ENCODE measurements around the gene SEC61B. TPM values are rescaled to one million over a fixed set of nuclear protein-coding genes. Genes with fewer than 3 reads are reported as not detected.
"Not testable (repeated sequence)": the region's sequence is repeated elsewhere in the genome, so short reads cannot be mapped to it uniquely, and the experiment has no call there.

The SEC61B gene
- polyA plus RNA-seq, 3 donors: 139 to 160 (median 151) TPM

- DNase-seq (ENCODE audit: low read depth in 3 of 3, low spot score in 2 of 3): no peak
Observed at GRCh38 chr9:99190597-99191283, 31.3 kb upstream of the SEC61B start.

GRCh38 chr9:99192786-99193465, 29.2 kb upstream of the SEC61B start:
- DNase-seq (ENCODE audit: low read depth in 3 of 3, low spot score in 2 of 3): no peak

- DNase-seq (ENCODE audit: low read depth in 3 of 3, low spot score in 2 of 3): no peak
Observed at GRCh38 chr9:99193466-99193821, 28.6 kb upstream of the SEC61B start.

DNA sequence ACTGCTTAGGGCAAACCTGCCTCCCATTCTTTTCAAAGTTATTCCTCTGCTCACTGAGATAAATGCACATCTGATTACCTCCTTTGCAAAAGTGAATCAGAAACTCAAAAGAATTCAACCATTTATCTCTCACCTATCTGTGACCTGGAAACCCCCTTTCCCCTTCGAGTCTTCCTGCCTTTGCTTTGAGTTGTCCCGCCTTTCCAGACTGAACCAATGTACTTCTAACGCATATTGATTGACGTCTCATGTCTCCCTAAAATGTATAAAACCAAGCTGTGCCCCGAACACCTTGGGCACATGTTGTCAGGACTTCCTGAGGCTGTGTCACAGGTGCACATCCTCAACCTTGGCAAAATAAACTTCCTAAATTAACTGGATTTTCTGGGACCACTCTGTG, 25.6 kb upstream of the SEC61B start:
- DNase-seq (ENCODE audit: low read depth in 3 of 3, low spot score in 2 of 3): not testable (repeated sequence)

- no peak for DNase-seq (ENCODE audit: low read depth in 3 of 3, low spot score in 2 of 3)
Observed at GRCh38 chr9:99197124-99197630, 24.9 kb upstream of the SEC61B start.

DNA sequence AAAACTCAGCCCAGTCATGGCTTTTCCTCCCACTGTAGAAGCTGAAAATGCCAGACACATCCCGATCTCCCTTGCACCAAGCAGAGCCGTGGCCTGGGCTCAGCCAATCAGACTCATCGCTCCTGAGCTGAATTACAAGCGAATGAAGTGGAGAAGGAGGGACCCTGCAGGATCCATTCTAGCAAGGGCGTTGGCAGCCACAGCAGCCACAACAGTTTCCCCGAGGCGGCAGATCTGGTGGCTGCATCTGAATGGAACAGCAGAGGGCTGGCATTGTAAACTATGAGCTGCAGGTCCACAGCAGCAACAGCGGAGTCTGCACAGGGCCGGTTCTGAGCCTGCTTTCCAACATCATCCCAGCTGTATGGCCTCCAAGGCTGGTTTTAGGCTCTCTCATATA, 24.1 kb upstream of the SEC61B start:
- no peak for DNase-seq (ENCODE audit: low read depth in 3 of 3, low spot score in 2 of 3)

DNA sequence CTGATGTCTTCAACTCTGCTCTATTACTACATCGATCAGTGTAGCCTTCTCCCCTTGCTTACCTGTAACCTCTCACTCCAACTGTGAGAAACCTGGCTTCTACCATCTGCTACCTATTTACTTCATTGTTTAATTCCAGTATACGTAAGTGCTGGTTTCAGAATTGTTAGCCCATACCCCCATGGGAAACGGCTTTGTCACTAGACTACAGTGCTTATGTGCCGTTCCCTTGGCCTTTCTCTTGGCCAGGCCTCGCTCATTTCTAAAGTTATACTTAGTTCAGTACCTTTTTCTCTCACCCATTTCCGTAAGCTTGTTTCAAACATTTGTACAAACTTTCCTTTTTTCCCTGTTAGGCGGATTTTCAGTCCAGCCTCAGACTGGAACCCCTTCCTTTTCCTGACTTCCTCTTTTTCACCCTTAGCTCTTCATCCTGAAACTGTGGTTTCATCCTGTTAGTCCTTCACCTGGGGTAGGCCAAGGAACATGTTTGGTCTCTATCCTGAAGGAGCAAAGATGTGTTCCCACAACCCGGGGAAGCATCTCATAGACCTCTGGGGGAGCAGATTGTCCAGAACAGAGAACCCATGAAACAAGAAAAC, 22.0 kb upstream of the SEC61B start:
- DNase-seq (ENCODE audit: low read depth in 3 of 3, low spot score in 2 of 3): no peak

GRCh38 chr9:99201603-99202002, 20.5 kb upstream of the SEC61B start:
- no peak for DNase-seq (ENCODE audit: low read depth in 3 of 3, low spot score in 2 of 3)

GRCh38 chr9:99210572-99210971, 11.5 kb upstream of the SEC61B start:
- no peak for DNase-seq (ENCODE audit: low read depth in 3 of 3, low spot score in 2 of 3)

DNA sequence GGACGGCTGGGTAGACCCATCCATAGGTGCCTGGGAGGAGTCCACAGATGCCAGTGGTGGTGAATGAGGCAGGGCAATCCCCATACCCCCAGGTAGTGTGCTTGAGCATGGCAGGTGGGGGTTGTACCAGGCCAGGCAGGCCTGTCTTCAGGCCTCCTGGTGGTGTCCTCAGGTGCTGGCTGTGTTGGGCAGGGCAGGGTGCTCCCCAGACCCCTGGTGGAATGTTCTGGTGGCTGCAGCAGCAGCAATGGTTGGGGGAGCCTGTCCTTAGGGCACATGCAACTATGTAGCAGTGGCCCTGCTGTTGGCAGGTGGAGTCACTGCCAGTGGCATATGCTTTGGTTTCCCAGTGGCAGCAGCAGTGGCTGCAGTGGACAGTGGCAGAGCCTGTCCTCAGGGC, 10.3 kb upstream of the SEC61B start:
- DNase-seq (ENCODE audit: low read depth in 3 of 3, low spot score in 2 of 3): no peak

DNA sequence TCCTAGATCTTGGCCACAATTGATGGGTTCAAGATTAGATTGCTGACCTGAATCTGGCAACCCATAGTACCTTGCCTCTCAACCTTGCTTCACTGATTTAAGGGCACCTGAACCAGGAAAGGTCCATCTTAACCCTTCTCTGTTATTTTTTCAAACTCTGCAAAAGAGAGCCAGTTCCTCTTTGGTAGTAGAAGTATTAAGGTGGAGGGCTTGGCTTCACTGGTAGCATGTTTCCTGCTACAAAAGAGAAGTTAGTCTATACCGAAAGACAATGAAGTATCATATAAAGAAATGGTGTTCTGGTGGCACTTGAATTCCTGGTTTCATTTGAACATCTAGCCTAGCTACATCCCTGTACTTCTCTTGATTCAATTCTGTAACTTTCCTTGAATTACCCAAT, 8.9 kb upstream of the SEC61B start:
- no peak for DNase-seq (ENCODE audit: low read depth in 3 of 3, low spot score in 2 of 3)

GRCh38 chr9:99216073-99216472, 6.0 kb upstream of the SEC61B start:
- no peak for DNase-seq (ENCODE audit: low read depth in 3 of 3, low spot score in 2 of 3)

DNA sequence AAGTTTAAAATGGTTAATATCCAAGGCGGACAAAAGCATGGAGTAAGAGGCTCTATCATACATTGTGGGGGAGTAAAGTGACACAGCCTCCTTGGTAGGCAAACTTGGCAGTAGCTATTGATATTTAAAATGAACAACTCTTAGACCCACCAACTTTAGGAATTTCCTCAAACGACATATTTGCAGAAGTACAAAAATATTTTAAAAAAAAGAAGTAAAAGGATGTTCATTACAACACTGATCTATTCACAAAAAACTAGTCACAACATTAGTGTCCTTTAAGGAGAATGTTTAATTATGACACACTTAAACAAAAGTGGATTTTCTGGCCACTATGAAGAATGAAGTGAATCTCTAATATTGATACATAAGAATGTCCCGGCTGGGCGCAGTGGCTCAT, 2.1 kb upstream of the SEC61B start:
- DNase-seq (ENCODE audit: low read depth in 3 of 3, low spot score in 2 of 3): no peak

GRCh38 chr9:99221266-99221620, 839 bp upstream of the SEC61B start:
- DNase-seq (ENCODE audit: low read depth in 3 of 3, low spot score in 2 of 3): no peak

DNA sequence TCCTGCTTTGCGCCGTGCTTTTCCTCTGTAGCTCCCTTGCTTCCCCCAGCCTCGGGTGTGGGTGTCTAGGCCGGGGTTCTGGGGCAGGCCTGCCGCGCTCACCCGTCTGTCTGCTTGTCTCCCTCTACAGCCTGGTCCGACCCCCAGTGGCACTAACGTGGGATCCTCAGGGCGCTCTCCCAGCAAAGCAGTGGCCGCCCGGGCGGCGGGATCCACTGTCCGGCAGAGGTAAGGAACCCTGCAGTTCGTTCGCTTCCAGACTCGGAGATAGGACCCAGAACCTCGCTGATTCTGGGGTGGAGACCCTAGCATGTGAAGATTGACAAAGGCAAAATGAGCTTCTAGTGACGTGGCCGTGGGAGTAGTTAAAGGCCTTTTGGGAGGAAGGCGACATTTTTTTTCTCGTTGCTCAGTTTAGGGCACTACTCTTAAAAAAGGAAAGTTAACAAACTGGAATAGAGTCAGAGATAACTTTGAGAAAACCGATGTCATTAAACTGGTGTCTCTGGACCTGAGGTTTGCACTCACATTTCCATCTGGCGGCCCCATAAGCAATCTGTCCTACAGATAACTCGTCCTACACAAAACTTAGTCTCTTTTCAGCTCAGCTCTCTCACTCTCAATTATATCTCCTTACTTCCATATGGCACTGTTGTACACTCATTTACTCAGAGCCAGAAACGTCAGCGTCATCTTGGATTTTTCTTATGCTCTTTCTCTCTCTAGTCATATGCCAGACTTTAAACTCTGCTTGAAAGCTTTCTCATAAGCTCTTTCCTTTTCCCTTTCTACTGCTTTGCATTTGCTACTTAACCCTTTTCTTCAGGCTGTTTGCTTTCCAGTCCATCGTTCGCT, 561 bp downstream of the SEC61B start:
- peak in 2 of 3 donors; percentile 25 to 26 for DNase-seq (ENCODE audit: low read depth in 3 of 3, low spot score in 2 of 3)

DNA sequence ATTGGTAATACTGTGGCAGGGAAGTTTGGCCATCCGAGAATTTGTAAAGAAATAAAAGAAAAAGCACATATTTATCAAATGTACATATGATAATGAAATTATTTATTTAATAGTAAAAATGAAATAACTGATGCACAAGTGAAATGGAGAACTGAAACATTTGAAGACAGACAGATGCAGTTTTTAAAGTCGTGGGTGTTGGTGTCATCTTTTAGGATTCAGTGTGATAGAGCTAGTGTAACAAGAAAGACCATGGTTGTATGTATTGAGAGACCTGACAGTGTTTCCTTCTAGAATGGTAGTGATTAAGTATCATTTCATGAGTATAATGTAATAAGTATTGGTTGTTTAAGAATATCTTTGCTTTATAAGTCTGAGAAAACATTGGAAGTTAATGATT, 2.4 kb downstream of the SEC61B start:
- DNase-seq (ENCODE audit: low read depth in 3 of 3, low spot score in 2 of 3): no peak

- no peak for DNase-seq (ENCODE audit: low read depth in 3 of 3, low spot score in 2 of 3)
Observed at GRCh38 chr9:99226054-99226453, 4.0 kb downstream of the SEC61B start.

DNA sequence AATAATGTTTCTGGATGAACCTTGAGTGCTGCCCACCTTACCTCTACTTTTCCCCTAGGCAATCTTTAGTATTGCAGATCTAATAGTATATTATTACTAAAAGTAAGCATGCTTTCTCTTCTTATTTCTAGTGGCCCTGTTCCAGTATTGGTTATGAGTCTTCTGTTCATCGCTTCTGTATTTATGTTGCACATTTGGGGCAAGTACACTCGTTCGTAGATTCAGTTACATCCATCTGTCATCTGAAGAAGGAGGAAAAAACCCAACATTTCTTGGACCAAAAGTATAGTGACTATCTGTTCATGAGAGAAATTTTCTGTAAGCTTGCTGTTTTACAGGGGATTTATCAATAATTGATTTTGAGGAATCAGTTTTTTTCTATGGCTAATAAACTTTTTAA, 8.1 kb downstream of the SEC61B start:
- no peak for DNase-seq (ENCODE audit: low read depth in 3 of 3, low spot score in 2 of 3)

DNA sequence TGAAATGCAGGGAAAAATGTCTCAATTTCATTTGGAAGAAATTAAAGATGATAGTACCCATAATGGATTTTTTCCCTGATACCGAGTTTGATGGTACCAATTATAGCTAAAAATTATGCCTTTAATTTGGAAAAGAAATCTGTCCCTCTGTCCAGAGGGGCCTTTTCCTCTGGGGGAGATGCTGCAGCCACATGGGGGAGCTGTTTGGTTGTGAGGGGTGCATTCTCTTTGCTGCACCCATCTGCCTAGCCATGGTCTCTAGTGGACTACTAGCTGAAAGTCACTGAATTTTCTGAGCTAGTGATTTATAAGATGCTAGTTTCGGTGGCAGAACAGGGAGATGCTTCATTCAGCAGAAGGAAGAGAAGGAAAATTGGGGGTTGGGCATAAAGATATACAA, 9.6 kb downstream of the SEC61B start:
- DNase-seq (ENCODE audit: low read depth in 3 of 3, low spot score in 2 of 3): no peak

DNA sequence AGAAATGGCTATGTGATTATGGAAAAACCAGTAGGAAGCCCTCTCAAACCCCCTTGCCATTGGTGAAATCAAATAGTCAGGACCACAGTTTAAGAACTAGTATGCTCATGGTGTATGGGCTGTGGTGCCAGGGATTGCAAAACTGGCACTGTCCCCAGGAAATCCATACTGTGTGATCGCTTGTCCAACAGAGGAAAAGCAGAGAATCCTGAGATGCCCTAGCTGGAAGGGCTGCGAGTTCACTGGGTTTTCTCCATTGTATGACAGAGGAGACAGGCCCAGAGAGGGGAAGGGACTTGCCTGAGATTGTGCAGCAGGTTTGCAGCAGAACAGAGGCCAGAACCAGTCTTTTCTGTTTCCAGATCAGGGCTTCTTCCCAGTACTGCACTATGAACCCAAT, 12.5 kb downstream of the SEC61B start:
- no peak for DNase-seq (ENCODE audit: low read depth in 3 of 3, low spot score in 2 of 3)

DNA sequence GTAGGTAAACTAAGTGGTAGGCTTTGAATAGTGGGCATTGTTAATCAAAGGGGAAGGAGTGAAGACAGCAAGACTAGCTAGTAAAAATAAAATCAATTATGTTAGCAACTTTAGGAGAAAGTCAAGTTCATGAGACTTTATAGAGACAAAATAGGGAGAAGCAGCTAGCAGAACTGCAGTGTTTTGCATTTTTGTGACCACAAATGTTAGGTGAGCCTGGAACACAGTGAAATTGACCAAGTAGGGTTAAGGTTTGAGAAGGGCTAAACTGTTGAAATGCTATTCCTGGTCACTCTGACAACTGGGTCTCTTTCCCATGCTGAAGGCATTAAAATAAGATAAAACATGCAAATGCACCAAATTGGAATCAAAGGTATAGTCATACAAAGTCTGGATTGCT, 13.0 kb downstream of the SEC61B start:
- no peak for DNase-seq (ENCODE audit: low read depth in 3 of 3, low spot score in 2 of 3)
